Naive thymus-derived CD8-positive, alpha-beta T cell (primary cell): ENCODE measurements around the gene PPP3CA. TPM values are rescaled to one million over a fixed set of nuclear protein-coding genes. Genes with fewer than 3 reads are reported as not detected.

Experiments
- ATAC-seq, 2 donors: fragments of 150-1000 bp; cut with Tn5 transposase in 1 of 2; sonication (Bioruptor Pico), chemical (Tn5 transposase) in 1 of 2; 1 replicate in 1 of 2; 2 replicates in 1 of 2; pipeline ENCODE4 v1.10.0; 2021; ENCODE audit warnings: mild to moderate bottlenecking in 2 of 2, moderate library complexity in 2 of 2
- POLR2A ChIA-PET: fragments of 350-600 bp; sonication (Branson Sonifier 250); formaldehyde crosslinking; loops from one replicate; lab custom pipeline; 2021; ENCODE audit warnings: antibody characterized with exemption; lab: Charles Lee
- DNase-seq, 10 donors: peaks; one replicate each; pipeline versions ENCODE4 v3.0.0 to v3.0.0-alpha.2; 2020 to 2022
- H3K27ac Mint-ChIP-seq, 10 donors: one replicate each; pipeline ENCODE4 v1.8.0; 2020 to 2022; ENCODE audit warnings: mild to moderate bottlenecking in 10 of 10, mixed read lengths in 10 of 10, moderate library complexity in 4 of 10, inconsistent platforms in 1 of 10
- H3K27me3 Mint-ChIP-seq, 5 donors: one replicate each; pipeline ENCODE4 v1.8.0; 2021 to 2022; ENCODE audit warnings: mixed read lengths in 5 of 5
- H3K36me3 Mint-ChIP-seq, 3 donors: one replicate each; pipeline ENCODE4 v1.8.0; 2020 to 2022; ENCODE audit warnings: mixed read lengths in 3 of 3, mild to moderate bottlenecking in 2 of 3, inconsistent platforms in 1 of 3
- H3K4me1 Mint-ChIP-seq, 4 donors: one replicate each; pipeline ENCODE4 v1.8.0; 2021 to 2022; ENCODE audit warnings: mixed read lengths in 4 of 4
- H3K4me3 Mint-ChIP-seq, 10 donors: one replicate each; pipeline ENCODE4 v1.8.0; 2020 to 2022; ENCODE audit warnings: mild to moderate bottlenecking in 10 of 10, mixed read lengths in 10 of 10, moderate library complexity in 6 of 10, inconsistent platforms in 1 of 10
- H3K9me3 Mint-ChIP-seq, 9 donors: one replicate each; pipeline ENCODE4 v1.8.0; 2020 to 2022; ENCODE audit warnings: mixed read lengths in 9 of 9, mild to moderate bottlenecking in 3 of 9, inconsistent platforms in 1 of 9, moderate library complexity in 1 of 9
- polyA plus RNA-seq, 3 donors: library from polyadenylated mRNA; unstranded; fragments of 300-500 nt; fragmentation: Illumina TruSeq; gene quantifications; one replicate each; pipeline ENCODE4 v1.2.3, GENCODE V29; 2021
- total RNA-seq, 8 experiments: library from RNA in 2 of 8; stranded (reverse) in 2 of 8; gene quantifications; one replicate each; pipeline ENCODE4 v1.2.3 and lab custom pipeline; 2021 to 2026

Gene PPP3CA
- total and polyA plus RNA-seq, 5 experiments from 2014 or later: 2.8 to 23.7 (median 7.4) TPM

DNA sequence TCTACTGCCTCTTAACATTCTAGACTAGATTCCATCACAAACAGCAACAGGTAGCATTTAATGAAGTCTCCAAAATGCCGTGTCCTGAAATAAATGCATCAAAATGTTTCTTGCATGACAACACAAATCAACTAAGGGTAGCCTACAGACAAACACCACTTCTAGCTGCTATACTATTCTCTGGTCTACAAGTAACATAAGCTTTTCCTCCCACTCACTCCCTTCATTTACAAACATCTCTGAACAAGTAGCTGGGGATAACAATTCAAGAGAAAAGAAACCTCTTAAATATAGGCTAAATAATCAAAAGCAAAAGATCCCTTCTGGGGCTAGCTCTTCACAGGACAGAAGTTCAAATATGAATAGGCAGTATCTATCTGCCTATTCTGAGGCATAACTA is 20.8 kb downstream of the PPP3CA start:
- H3K4me1 Mint-ChIP-seq: peaks cover 8 to 81% (median 51%) of the 10 kb centered on the region in 4 donors
- H3K4me3 Mint-ChIP-seq: peak overlapping the region in 2 of 10 donors; percentile 11 to 38
- peaks cover 0 to 2% (median 0%) of the 10 kb centered on the region in 3 donors for H3K36me3 Mint-ChIP-seq
- no peaks in the 10 kb centered on the region for H3K9me3 Mint-ChIP-seq
- POLR2A ChIA-PET: interaction anchor here (0.9 to 2.6 kb wide), 2 partner anchors 10 to 11 kb away, joined by 3 to 6 read pairs; no protein-coding TSS in a partner anchor
- peak overlapping the region in 1 of 10 donors; percentile 18 for H3K27ac Mint-ChIP-seq
- DNase-seq: no peak
- H3K27me3 Mint-ChIP-seq: peaks cover 0 to 2% (median 0%) of the 10 kb centered on the region in 5 donors
- ATAC-seq: no peak

DNA sequence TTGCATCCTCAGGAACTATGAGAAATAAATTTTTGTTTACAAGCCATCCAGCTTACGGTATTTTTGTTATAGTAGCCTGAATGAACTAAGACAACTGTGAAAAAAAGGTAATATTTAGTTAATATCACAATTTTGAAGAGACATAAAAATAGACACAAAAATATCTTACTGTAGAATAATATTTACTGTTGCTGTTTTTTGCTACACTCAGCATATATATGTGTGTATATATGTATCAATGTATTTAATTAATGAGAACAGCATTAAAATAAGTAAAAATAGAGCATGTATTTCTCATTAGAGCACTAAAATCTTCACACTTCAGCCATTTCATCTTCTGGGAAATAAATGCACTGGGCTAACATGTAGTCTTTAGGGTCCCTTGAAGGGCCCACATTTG is 24.6 kb downstream of the PPP3CA start:
- ATAC-seq (no peak), DNase-seq (no peak)
- Mint-ChIP-seq H3K4me3 (no peak overlapping the region), H3K27ac (no peak overlapping the region), H3K4me1 (peaks cover 7 to 66% (median 32%) of the 10 kb centered on the region in 4 donors), H3K27me3 (peaks cover 0 to 2% (median 0%) of the 10 kb centered on the region in 5 donors), H3K36me3 (peaks cover 0 to 2% (median 0%) of the 10 kb centered on the region in 3 donors), H3K9me3 (no peaks in the 10 kb centered on the region)
- POLR2A ChIA-PET: no interaction called here

DNA sequence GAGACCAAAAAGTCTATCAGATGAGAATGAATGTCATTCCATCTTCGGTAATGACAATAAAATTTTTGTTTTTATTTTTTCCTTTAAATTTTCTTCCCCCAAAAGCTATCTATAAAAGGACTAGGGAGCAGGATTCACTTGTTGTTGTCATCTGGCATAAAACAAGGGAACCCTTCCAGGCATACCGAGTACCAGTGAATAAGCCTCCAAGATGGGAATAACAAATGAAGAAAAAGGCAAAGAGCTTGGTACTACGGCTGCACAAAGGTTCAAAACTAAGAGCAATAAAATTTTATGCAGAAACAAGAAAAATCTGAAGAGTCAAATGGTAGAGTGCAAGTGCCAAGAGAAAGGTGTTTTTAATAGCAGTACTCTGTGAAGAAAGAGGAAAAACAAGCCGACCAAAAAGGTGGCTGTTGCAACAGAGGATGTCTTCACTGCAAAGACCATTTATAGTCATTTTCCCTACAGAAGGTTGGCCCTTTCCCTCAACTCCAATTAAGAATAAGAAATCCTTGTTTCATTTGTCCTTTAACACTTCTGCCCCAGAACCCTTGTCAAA is 25.8 kb downstream of the PPP3CA start:
- DNase-seq (no peak), ATAC-seq (no peak)
- Mint-ChIP-seq H3K9me3 (no peaks in the 10 kb centered on the region), H3K36me3 (peaks cover 0 to 2% (median 0%) of the 10 kb centered on the region in 3 donors), H3K4me3 (no peak overlapping the region), H3K27ac (no peak overlapping the region), H3K4me1 (peaks cover 8 to 62% (median 29%) of the 10 kb centered on the region in 4 donors), H3K27me3 (peaks cover 0 to 2% (median 0%) of the 10 kb centered on the region in 5 donors)
- POLR2A ChIA-PET: interaction anchor here (0.6 to 1.3 kb wide), 2 partner anchors 10 to 14 kb away, joined by 3 read pairs; no protein-coding TSS in a partner anchor

DNA sequence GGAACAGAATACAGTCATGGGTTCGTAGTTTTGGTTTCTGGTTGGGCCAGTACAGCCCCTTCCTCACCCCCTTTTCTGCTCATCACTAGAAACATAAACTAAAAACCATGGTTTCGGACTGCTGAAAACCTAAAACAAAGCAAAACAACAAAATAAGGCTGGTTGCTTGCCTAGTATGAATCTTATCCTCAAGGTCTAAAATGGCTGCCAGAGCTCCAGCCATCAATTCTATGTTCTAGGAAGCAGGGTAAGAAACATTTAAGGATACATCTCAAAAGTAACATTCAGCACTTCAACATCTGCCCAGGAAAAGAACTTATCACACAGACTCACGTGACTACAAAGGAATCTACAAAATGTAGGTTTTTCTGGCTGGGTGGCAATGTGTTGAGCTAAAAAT is 31.5 kb downstream of the PPP3CA start:
- POLR2A ChIA-PET: interaction anchor here (0.7 kb wide), 1 partner anchor 11 kb away, joined by 3 read pairs; no protein-coding TSS in a partner anchor
- Mint-ChIP-seq H3K27ac (no peak overlapping the region), H3K27me3 (no peaks in the 10 kb centered on the region), H3K4me1 (peaks cover 6 to 45% (median 10%) of the 10 kb centered on the region in 4 donors), H3K36me3 (peaks cover 0 to 12% (median 6%) of the 10 kb centered on the region in 3 donors), H3K9me3 (peaks cover 0 to 12% (median 0%) of the 10 kb centered on the region in 9 donors), H3K4me3 (no peak overlapping the region)
- ATAC-seq: no peak
- DNase-seq: no peak

DNA sequence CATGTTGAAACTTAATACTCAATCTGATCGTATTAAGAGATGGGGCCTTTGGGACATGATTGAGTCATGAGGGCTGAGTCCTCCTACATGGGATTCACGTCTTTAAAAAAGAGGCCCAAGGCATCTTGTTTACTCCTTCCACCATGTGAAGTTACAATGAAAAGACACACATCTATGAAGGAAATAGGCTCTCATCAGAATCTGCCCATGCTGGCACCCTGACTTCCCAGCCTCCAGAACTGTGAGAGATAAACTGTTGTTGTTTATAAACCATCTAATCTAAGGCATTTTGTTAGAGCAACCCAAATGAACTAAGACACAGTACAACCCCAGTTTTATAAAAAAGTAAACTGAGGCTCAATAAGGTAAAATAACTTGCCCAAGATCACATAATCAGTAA is 32.3 kb downstream of the PPP3CA start:
- H3K4me3 Mint-ChIP-seq: no peak overlapping the region
- POLR2A ChIA-PET: interaction anchor here (0.7 kb wide), 1 partner anchor 12 kb away, joined by 3 read pairs; no protein-coding TSS in a partner anchor
- DNase-seq (no peak), ATAC-seq (no peak)
- H3K27me3 Mint-ChIP-seq: no peaks in the 10 kb centered on the region
- H3K9me3 Mint-ChIP-seq: peaks cover 0 to 12% (median 0%) of the 10 kb centered on the region in 9 donors
- H3K27ac Mint-ChIP-seq: no peak overlapping the region
- peaks cover 6 to 47% (median 10%) of the 10 kb centered on the region in 4 donors for H3K4me1 Mint-ChIP-seq
- H3K36me3 Mint-ChIP-seq: peaks cover 0 to 12% (median 6%) of the 10 kb centered on the region in 3 donors

DNA sequence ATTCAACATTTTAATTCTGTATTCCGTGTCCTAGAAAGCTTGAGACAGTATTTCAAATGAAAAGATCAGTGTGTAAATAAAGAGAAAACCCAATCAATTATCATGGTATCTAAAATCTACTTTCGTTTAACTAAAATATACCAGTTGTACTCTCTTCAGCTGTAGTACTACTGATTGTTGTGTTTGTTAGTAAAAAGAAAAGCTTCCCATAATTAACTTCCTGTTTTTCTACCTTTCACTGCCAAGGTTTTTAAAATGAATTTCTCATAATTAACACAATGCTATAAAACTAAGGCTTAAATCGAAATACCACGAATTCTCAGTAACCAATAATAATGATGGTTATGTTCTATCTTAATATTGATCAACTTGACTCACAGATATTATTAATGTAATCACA is 37.4 kb downstream of the PPP3CA start:
- Mint-ChIP-seq H3K27ac (no peak overlapping the region), H3K36me3 (no peaks in the 10 kb centered on the region), H3K4me3 (no peak overlapping the region), H3K4me1 (peaks cover 11 to 74% (median 24%) of the 10 kb centered on the region in 4 donors), H3K27me3 (no peaks in the 10 kb centered on the region), H3K9me3 (no peaks in the 10 kb centered on the region)
- POLR2A ChIA-PET: no interaction called here
- no peak for DNase-seq
- no peak for ATAC-seq

DNA sequence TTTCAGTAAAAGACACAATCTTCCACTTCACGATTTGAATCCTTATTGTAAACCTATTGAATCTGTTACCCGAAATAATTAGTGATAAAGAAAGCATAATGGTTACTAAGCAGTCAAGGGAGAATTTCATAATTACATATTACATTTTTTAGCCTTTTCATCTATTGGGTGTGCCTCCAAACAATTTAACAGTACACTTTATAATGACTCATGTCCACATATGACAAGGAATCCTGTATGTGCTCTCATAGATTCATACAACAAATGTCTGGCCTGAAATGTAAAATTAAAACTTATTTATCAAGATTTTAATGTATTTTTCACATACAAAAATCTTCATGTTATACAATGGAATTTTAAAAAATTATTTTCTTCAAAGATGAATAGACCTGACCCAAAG is 39.4 kb downstream of the PPP3CA start:
- POLR2A ChIA-PET: no interaction called here
- Mint-ChIP-seq H3K9me3 (no peaks in the 10 kb centered on the region), H3K36me3 (no peaks in the 10 kb centered on the region), H3K27me3 (no peaks in the 10 kb centered on the region), H3K4me3 (no peak overlapping the region), H3K27ac (no peak overlapping the region), H3K4me1 (peaks cover 12 to 72% (median 24%) of the 10 kb centered on the region in 4 donors)
- DNase-seq (no peak), ATAC-seq (no peak)

DNA sequence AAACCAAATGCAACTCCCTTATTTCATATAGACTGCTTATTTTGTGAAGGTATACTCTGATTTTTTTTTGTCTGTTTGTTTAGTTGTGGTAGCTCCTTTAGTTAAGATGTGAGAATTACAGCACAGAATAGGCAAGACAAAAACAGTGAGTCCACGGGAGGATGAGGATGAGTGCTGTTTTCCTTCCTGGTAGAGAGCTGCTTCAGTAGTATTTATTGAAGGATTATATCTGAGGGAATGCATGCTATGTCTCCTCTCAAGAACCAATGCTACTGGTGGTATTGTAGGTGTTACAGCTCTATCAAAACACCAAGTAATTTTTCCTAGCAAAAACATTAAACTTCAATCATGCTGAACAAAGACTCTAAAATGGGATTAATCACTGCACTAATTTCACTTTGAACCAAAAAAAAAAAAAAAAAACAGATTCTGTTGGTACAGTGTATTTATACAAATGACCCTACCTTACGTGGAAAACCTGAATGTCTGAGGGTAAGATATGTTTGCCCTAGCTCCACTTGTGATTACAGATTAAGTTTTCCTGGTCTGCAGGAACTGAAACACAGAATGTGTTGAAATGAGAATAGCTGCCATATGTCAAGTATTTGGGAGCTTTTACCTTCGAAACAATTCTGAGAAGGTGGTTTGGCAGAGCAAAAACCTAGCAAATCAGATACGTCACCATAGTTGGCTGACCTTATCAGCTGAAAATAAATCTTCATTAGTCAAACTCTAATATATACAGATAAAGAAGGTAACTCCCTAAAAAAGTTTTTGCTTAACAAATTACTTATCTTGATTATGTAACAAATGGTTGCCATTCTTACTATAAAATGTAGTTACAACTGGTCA is 40.3 kb downstream of the PPP3CA start:
- H3K4me1 Mint-ChIP-seq: peaks cover 11 to 72% (median 21%) of the 10 kb centered on the region in 4 donors
- POLR2A ChIA-PET: interaction anchor here (0.6 kb wide), 1 partner anchor 12 kb away, joined by 6 read pairs; no protein-coding TSS in a partner anchor
- H3K36me3 Mint-ChIP-seq: no peaks in the 10 kb centered on the region
- H3K4me3 Mint-ChIP-seq: peak overlapping the region in 8 of 10 donors; percentile 8 to 71 (median 46)
- H3K27ac Mint-ChIP-seq: peak overlapping the region in 2 of 10 donors; percentile 11 to 60
- no peaks in the 10 kb centered on the region for H3K27me3 Mint-ChIP-seq
- no peaks in the 10 kb centered on the region for H3K9me3 Mint-ChIP-seq
- ATAC-seq (no peak), DNase-seq (no peak)

DNA sequence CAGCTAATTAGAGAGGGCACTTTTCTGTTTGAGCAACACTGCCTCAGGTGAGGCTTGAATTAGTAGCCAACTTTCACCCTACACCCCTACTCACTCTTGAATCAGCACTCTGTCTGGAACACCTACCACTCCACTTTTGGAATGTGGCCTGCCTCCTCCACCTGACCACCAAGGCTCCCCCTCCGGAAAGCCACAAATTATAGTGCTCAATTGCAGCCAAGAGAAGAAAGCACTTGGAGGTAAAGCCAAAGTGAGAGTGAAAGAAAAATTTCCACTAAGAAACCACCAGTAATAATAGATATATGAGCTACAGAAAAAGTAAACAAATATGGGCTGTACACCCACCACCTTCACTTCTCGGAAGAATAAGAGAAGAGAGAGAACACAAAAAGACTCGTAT is 41.1 kb downstream of the PPP3CA start:
- ATAC-seq: peak; percentile 33 to 37
- H3K4me3 Mint-ChIP-seq: peak overlapping the region in 8 of 10 donors; percentile 9 to 71 (median 48)
- no peaks in the 10 kb centered on the region for H3K9me3 Mint-ChIP-seq
- H3K27me3 Mint-ChIP-seq: no peaks in the 10 kb centered on the region
- H3K27ac Mint-ChIP-seq: peak overlapping the region in 5 of 10 donors; percentile 2 to 70 (median 42)
- POLR2A ChIA-PET: interaction anchor here (0.6 kb wide), 1 partner anchor 11 kb away, joined by 6 read pairs; no protein-coding TSS in a partner anchor
- H3K4me1 Mint-ChIP-seq: peaks cover 11 to 66% (median 21%) of the 10 kb centered on the region in 4 donors
- no peaks in the 10 kb centered on the region for H3K36me3 Mint-ChIP-seq
- no peak for DNase-seq

DNA sequence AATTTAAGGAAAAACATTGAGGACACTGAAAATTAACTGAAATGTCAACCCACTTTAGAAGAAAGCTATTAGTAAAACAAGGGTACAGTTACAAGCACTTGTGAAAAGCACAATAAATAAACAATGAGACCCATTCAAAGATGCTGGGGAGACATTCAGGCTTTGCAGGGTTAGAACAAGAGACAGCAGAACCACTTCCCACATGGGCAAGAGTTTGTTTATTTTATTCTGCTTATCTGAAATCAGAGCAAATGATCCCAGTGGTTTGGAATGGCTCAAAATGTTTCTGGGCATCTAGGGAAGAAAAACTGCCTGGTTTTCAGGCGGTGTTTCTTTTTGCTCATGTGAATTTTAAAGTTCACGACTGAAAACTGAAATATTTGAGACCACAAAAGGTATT is 42.4 kb downstream of the PPP3CA start:
- H3K4me3 Mint-ChIP-seq: no peak overlapping the region
- no peaks in the 10 kb centered on the region for H3K27me3 Mint-ChIP-seq
- peaks cover 11 to 61% (median 18%) of the 10 kb centered on the region in 4 donors for H3K4me1 Mint-ChIP-seq
- H3K36me3 Mint-ChIP-seq: no peaks in the 10 kb centered on the region
- H3K9me3 Mint-ChIP-seq: no peaks in the 10 kb centered on the region
- ATAC-seq (no peak), DNase-seq (no peak)
- POLR2A ChIA-PET: no interaction called here
- H3K27ac Mint-ChIP-seq: no peak overlapping the region

DNA sequence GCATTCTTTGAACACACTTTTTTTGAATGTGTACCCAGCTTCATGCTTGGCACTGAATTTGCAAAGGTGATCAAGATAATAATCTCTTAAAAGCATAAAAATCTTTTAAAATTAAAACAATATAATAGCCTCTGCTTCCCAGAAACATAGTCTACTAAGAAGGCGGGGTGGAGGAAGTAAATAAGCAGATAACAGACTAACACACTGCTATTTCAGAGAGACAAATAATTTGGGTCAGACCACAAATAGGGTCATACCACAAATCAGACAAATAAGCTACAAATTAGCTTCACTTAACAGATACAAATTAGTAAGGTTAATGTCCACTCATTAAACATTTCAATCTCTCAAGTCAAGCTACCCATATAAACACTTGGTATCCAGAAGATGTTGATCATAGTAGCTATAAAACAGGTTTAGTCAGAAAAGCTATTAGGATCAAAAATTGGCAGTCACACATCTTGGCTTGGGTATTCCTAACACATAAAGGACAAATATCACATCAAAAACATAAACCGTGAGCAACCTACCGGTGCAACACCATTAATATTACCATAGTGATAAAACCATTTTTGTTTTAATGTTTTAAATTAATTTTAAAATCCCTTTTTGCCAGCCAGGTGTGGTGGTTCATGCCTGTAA is 47.3 kb downstream of the PPP3CA start:
- POLR2A ChIA-PET: no interaction called here
- DNase-seq (no peak), ATAC-seq (no peak)
- peaks cover 0 to 34% (median 3%) of the 10 kb centered on the region in 4 donors for H3K4me1 Mint-ChIP-seq
- no peaks in the 10 kb centered on the region for H3K27me3 Mint-ChIP-seq
- no peaks in the 10 kb centered on the region for H3K9me3 Mint-ChIP-seq
- no peak overlapping the region for H3K27ac Mint-ChIP-seq
- no peak overlapping the region for H3K4me3 Mint-ChIP-seq
- no peaks in the 10 kb centered on the region for H3K36me3 Mint-ChIP-seq

DNA sequence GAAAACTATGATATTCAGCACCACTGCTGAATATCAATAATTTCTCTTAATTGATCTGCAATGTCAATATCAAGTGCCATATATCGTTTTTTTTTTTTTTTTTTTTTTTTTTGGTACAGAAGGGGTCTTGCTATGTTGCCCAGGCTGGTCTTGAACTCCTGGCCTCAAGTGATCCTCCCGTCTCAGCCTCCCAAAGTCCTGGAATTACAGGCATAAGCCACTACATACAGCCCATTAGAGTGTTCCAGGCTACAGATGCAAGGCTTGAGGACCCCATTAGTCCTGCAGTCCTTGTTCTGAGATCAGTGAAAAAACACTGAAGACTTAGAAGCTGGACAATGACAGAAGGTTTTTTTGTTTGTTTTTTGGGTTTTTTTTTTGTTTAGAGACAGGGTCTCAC is 48.3 kb downstream of the PPP3CA start:
- H3K4me3 Mint-ChIP-seq: no peak overlapping the region
- DNase-seq (no peak), ATAC-seq (no peak)

More for the DNA sequence above, 48.3 kb downstream of the PPP3CA start:
- Mint-ChIP-seq H3K9me3 (no peaks in the 10 kb centered on the region), H3K27ac (no peak overlapping the region), H3K36me3 (no peaks in the 10 kb centered on the region), H3K27me3 (no peaks in the 10 kb centered on the region), H3K4me1 (peaks cover 0 to 32% (median under 1%) of the 10 kb centered on the region in 4 donors)
- POLR2A ChIA-PET: no interaction called here
